Measurements from ENCODE around the gene RFX5.
"Not testable (repeated sequence)": the region's sequence is repeated elsewhere in the genome, so short reads cannot be mapped to it uniquely, and the experiment has no call there.

DNA sequence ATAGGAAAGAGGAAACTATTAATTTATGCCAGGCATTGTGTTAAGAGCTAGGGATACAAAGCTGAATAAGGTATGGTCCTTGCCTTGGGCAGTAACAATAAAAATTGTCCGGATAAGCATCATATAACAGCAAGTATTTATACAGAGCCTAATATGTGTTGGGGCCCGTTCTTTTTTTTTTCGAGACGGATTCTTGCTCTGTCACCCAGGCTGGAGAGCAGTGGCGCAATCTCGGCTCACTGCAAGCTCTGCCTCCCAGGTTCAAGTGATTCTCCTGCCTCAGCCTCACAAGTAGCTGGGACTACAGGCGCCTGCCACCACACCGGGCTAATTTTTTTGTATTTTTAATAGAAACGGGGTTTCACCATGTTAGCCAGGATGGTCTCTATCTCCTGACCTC lies 3.3 kb upstream of the RFX5 start:
- TF ChIP-seq, protein P1, sequence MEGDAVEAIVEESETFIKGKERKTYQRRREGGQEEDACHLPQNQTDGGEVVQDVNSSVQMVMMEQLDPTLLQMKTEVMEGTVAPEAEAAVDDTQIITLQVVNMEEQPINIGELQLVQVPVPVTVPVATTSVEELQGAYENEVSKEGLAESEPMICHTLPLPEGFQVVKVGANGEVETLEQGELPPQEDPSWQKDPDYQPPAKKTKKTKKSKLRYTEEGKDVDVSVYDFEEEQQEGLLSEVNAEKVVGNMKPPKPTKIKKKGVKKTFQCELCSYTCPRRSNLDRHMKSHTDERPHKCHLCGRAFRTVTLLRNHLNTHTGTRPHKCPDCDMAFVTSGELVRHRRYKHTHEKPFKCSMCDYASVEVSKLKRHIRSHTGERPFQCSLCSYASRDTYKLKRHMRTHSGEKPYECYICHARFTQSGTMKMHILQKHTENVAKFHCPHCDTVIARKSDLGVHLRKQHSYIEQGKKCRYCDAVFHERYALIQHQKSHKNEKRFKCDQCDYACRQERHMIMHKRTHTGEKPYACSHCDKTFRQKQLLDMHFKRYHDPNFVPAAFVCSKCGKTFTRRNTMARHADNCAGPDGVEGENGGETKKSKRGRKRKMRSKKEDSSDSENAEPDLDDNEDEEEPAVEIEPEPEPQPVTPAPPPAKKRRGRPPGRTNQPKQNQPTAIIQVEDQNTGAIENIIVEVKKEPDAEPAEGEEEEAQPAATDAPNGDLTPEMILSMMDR (IDR thresholded peaks at IDR 0.05): not testable (repeated sequence)
- TF ChIP-seq ZFX (IDR thresholded peaks at IDR 0.05; ENCODE audit: borderline replicate concordance): not testable (repeated sequence)

Data from 22Rv1 (cell line).